CD4-positive, alpha-beta T cell treated with Interferon gamma for 1 hour (primary cell): ENCODE measurements around the gene TEX2.
"Not testable (repeated sequence)": the region's sequence is repeated elsewhere in the genome, so short reads cannot be mapped to it uniquely, and the experiment has no call there.

Experiments
- DNase-seq: peaks from one replicate; pipeline ENCODE4 v3.0.0-alpha.2; 2020

The TEX2 gene

GRCh38 chr17:64238449-64238848 lies 24.6 kb downstream of the TEX2 start:
- DNase-seq, result not testable (repeated sequence)

- DNase-seq, result no peak
These were observed 26.1 kb downstream of the TEX2 start for GRCh38 chr17:64236827-64237403.

- no peak for DNase-seq
These were observed 28.1 kb downstream of the TEX2 start for GRCh38 chr17:64234961-64235360.

- DNase-seq, result no peak
These were observed 30.4 kb downstream of the TEX2 start for GRCh38 chr17:64232466-64233262.

GRCh38 chr17:64231567-64232141 lies 31.4 kb downstream of the TEX2 start:
- no peak for DNase-seq

- DNase-seq, result no peak
These were observed 32.2 kb downstream of the TEX2 start for GRCh38 chr17:64230791-64231408.

GRCh38 chr17:64229815-64230728 lies 33.0 kb downstream of the TEX2 start:
- DNase-seq, result no peak

GRCh38 chr17:64226132-64226531 lies 36.9 kb downstream of the TEX2 start:
- DNase-seq, result no peak

- no peak for DNase-seq
These were observed 37.6 kb downstream of the TEX2 start for GRCh38 chr17:64225410-64225809.

- DNase-seq, result no peak
These were observed 39.0 kb downstream of the TEX2 start for GRCh38 chr17:64223931-64224629.

- no peak for DNase-seq
These were observed 39.8 kb downstream of the TEX2 start for GRCh38 chr17:64223283-64223682.

- no peak for DNase-seq
These were observed 41.4 kb downstream of the TEX2 start for GRCh38 chr17:64221679-64222078.

- not testable (repeated sequence) for DNase-seq
These were observed 42.5 kb downstream of the TEX2 start for GRCh38 chr17:64220604-64221003.

GRCh38 chr17:64219571-64219970 lies 43.5 kb downstream of the TEX2 start:
- DNase-seq, result no peak

GRCh38 chr17:64218066-64218465 lies 45.0 kb downstream of the TEX2 start:
- peak; percentile 14 for DNase-seq

- no peak for DNase-seq
These were observed 45.8 kb downstream of the TEX2 start for GRCh38 chr17:64217249-64217691.

- no peak for DNase-seq
These were observed 46.5 kb downstream of the TEX2 start for GRCh38 chr17:64216338-64217248.

GRCh38 chr17:64216000-64216337 lies 47.1 kb downstream of the TEX2 start:
- DNase-seq, result no peak

- no peak for DNase-seq
These were observed 48.1 kb downstream of the TEX2 start for GRCh38 chr17:64214950-64215349.

GRCh38 chr17:64213995-64214811 lies 48.9 kb downstream of the TEX2 start:
- DNase-seq, result no peak
